8988T (cell line): ENCODE results near the gene SOX12.
"Not testable (repeated sequence)": the region's sequence is repeated elsewhere in the genome, so short reads cannot be mapped to it uniquely, and the experiment has no call there.

Experiments
- DNase-seq: peaks from one replicate; pipeline ENCODE4 v3.0.0; 2011

Gene SOX12

DNA sequence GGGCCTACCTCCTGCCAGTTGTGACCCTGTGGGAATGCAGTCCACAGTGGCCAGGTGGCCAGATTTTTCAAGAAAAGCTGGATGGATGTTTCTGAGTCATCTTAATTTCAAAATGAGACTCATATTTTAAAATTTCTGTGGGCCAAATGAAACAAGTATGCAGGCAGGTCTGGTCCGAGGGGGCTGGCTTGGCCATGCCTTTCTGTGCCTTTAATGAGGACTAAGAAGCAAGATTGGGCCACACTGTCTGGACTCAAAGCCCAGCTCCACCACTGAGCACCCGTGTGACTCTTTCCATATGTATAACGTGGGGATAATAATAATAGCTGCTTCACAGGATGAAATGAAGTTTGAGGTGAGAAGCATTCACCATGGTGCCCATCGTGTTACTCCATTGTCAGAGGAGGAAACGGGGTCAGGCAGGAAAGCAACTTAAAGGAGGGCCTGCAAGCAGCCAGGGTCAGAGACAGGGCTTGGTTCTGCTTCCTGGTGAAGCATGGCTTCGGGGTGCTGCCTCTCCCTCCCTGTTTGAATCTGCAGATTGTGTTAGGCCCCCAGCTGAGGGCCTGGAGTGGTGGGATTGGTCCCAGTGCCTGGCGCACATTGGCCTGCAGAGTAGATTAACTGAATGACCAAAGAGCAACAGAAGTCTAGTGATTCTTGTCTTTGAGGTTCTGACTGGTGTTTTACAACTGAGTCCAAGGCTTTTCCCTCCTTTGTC is 3.8 kb downstream of the SOX12 start:
- DNase-seq, result no peak

- no peak for DNase-seq
Measured at GRCh38 chr20:329851-330232, 4.5 kb downstream of the SOX12 start.

GRCh38 chr20:330233-331149 is 5.1 kb downstream of the SOX12 start:
- peak; percentile 81 for DNase-seq

- no peak for DNase-seq
Measured at GRCh38 chr20:334578-334977, 9.2 kb downstream of the SOX12 start.

- DNase-seq, result not testable (repeated sequence)
Measured at GRCh38 chr20:336040-336439, 10.7 kb downstream of the SOX12 start.

- no peak for DNase-seq
Measured at GRCh38 chr20:341682-342081, 16.3 kb downstream of the SOX12 start.

DNA sequence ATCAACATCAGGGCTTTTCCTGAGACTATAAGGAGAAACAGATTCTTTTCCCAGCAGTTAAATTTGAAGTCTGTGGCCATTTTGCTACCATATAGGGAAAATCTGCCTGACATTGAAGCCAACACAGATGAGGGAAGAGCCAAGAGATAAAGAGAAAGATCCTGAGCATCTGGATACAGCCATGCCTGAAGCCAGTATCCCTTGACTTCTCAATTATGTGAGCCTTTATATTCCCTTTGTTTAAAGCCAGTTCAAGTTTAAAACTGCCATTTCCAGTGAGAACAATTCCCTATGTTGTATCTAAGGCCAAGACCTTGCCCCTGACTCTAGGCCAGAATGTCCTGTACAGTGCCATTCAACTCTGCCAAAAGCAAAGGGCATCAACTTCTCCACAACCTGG is 17.8 kb downstream of the SOX12 start:
- no peak for DNase-seq

DNA sequence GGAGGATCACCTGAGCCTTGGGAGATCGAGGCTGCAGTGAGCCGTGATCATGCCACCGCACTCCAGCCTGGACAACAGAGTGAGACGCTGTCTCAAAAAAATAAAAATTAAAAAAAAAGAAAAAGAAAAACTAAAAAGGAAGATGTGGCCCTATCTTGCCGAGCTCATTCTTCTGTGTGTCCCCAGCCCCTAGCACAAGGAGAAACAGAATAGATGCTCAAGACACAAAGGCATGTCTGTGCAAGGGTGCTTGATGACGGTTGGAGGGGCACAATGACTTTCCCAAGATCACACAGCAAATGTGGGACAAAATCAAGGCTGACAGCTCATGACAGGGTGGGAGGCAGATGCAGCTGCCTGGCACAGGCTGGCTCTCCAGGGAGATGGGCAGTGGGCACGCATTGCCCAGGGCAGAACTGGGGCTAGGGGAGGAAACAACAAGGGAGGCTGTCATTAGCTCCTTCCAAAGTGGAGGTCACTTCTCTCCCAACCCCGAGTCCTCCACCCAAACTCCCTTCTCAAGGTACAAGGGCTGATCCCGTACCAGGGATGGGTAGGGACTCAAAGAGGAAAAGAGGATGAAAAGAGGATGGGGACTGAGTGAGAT is 20.8 kb downstream of the SOX12 start:
- no peak for DNase-seq

GRCh38 chr20:346640-347316 is 21.4 kb downstream of the SOX12 start, which contains the start of gene NRSN2:
NRSN2 (plus strand) TSS chr20:347111; CDS start chr20:349644, 2,533 bp downstream.
- DNase-seq, result peak; percentile 70

- no peak for DNase-seq
Measured at GRCh38 chr20:347317-347639, 21.9 kb downstream of the SOX12 start.

DNA sequence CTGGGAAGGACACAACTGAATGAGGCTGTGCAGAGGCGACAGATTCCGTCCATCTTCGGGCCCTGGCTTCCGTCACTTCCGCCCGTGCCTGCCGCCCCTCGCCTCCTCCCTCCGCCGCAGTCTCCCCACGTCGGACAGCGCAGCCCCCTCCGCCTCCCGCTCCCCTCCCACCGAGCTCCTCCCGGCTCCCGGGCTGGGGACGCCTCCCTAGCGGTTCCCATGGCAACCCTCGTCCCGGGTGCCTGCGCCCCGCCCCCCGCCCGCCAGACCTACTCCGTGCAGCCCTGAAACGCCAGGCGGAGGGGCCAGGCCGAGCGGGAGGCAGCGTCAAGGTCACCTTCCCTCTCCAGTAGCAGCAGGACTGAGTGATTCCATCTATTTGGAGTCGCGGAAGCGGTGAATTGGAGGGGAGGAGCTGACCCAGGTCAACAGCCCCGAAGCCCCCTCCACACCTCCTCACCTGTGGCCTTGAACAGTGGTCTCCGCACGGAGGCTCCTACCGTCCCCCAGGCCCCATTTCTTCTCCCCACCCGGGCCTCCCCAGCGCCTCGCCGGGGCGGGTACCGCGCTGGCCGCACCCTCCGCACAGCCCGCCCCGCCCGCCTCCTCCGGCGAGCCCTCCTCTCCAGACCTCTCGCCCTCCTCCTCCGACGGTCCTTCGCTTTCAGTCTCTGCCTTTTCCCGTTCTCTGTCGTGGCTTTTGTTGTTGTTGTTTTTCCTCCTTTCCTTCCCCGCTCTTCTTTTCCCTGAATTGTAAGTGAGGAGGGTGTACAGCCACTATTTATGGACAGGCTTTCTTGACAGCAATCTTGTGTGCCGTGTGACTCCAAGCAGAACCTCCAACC is 22.5 kb downstream of the SOX12 start:
- peak; percentile 94 for DNase-seq

DNA sequence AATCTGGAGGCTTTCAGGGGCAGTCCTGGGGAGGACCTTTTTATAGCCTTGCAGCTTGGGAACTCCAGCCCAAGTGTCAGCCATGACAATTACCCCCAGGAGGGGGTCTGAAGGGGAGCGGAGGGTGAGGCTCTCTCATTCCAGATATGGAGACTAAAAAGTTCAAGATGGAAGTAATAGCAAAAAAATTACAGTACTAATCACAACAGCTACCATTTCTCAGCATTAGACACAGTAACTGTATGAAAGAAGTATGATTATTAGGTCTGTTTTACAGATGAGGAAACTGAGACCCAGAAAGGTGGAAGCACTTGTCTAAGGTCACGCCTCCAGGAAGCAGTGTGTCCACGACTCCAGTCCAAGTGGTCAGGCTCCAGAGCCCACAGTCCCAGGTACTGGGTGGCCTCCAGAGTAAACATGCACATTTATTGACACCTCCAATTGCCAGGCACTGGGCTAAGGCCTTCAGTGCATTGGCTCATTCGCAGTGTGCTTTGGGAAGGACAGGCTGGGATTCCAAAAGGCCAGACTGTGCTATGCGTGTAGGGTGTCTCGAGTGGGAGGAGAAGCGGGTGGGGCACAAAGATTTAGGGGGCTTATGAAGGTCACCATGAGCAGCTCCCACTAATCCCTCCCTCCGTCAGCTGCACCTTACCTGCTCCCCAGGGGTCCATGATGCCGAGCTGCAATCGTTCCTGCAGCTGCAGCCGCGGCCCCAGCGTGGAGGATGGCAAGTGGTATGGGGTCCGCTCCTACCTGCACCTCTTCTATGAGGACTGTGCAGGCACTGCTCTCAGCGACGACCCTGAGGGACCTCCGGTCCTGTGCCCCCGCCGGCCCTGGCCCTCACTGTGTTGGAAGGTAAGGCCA is 23.9 kb downstream of the SOX12 start:
- no peak for DNase-seq

GRCh38 chr20:353166-353565 is 27.8 kb downstream of the SOX12 start:
- no peak for DNase-seq

DNA sequence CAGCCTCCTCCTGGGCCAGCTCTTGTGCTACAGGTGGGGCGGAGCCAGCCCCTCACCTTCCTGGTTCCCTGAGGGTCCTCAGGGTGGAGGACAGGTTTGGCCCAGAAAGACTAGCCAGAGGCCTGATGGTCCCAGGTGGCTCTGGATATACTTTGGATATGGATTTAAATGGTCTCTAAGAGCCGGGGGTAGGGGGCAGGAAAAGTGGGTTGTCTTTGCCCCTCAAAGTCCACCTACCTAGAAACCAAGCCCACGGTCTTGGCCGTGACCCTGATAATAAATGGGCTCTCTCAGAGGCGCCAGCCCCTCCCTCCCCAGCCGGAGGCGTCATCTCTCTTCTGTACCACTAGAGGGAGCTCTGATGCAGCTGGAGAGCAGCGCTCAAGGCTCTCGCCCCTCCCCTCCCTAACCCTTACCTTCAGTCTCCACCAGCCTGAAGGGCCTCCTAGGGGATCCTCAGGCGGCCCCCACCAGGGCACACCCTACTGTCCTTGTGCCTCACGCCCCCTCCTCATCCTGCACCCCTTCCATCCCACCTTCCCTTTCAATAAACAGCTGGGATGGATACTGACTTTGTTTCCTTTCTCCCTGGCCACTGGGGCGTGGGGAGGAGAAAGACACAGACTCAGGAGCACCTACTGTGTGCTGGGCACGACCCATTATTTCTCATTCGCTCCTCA is 29.1 kb downstream of the SOX12 start:
- peak; percentile 89 for DNase-seq

DNA sequence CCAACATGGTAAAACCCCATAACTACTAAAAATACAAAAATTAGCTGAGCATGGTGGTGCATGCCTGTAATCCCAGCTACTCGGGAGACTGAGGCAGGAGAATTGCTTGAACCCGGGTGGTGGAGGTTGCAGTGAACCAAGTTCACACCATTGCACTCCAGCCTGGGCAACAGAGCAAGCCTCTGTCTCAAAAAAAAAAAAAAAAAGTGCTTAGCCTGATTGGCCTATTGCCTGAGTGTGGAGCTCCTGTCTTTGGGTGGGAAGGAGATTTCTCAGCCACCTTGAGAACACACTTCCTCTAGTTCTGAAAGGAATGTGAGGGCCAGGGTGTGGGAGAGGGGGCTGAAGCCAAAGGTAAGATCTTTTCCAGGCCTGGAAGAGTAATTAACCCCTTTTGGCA is 30.8 kb downstream of the SOX12 start:
- not testable (repeated sequence) for DNase-seq

- no peak for DNase-seq
Measured at GRCh38 chr20:356745-357144, 31.4 kb downstream of the SOX12 start.

GRCh38 chr20:358891-359555 is 33.7 kb downstream of the SOX12 start:
- DNase-seq, result no peak

DNA sequence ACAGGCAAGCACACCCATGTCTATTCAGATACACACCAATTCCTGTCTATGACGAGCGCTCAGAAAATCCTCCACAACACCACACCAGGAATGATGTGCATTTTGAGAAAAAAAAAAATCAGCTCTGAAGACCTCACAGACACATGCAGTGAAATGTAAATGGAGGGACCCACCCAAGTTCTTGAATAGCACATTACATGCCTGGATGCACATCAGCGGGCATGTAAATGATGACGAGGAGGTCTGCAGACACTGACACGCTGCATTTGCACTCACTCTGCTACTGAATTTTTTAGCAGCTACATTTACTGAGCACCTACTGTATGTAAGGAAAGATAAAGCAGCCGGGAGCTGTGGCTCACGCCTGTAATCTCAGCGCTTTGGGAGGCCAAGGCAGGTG is 36.2 kb downstream of the SOX12 start:
- DNase-seq, result no peak

DNA sequence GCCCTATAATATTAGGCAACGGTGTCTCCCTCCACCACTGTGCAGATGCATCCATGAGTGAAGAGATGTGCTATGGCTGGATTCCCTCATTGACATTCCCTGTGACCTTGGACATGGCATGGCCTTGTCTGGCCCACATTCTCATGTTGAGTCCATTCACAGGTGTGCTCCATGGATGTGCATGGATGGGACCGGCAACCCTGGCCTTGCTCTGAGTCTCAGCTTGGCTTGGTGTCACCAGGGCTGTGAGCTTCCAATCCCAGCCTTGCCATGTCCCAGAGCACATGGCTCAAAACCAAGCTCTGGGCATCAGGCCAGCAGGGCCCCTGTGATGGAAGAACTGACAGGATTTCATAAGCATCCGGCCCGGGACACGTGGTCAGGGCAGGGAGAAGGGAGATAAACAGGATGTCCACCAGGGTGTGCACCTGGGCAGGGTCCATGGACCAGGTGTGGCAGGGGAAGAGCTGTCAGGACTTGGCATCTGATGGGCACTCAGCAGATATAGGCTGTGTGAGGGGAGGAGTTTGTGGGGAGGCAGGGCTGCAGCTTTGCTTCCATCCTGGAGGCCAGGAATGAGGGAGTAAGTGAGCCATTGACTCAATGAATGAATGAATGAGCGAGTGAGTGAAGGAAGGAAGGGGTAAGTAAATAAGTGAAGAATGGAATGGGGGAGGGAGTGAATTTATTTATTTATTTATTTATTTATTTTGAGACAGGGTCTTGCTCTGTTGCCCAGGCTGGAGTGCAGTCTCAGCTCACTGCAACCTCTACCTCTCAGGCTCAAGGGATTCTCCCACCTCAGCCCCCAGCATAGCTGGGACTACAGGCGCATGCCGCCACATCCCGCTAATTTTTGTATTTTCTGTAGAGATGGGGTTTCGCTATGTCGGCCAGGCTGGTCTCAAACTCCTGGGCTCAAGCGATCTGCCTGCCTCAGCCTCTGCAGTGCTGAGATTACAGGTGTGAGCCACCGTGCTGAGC is 37.2 kb downstream of the SOX12 start:
- DNase-seq, result no peak
